ENCODE results near the gene CCL16.

DNA sequence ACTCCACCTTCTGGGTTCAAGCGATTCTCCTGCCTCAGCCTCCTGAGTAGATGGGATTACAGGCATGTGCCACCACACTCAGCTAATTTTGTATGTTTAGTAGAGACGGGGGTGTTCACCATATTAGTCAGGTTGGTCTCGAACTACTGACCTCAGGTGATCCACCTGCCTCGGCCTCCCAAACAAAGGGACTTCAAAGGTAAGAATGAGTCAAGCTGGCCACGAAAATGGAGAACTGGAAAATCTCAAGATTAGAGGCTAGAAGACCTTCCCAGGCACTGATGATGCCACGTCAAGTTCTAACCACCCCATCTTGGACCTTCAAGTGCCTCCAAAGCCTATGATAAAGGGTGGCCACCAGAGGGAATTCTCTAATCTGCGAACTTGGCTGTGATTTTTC is 21.3 kb upstream of the CCL16 start:
- TF ChIP-seq GATA2 (IDR thresholded peaks at IDR 0.05; ENCODE audit: low read depth, low read length) (no peak), GATA3 (IDR thresholded peaks at IDR 0.05; ENCODE audit: low read depth, low read length) (no peak)
